Calu3 (cell line): Measurements from ENCODE around the gene CMC1. TPM values are rescaled to one million over a fixed set of nuclear protein-coding genes. Genes with fewer than 3 reads are reported as not detected.

Experiments used
- BruUV-seq: library from RNA; stranded (reverse); fragments of 400-500 nt; replicated peaks from 2 replicates; lab custom pipeline; 2021; lab: Mats Ljungman, UMichigan
- CTCF ChIA-PET: fragments of 300-600 bp; sonication (Branson Sonifier 250); formaldehyde crosslinking; loops from one replicate; lab custom pipeline; 2022; ENCODE audit warnings: antibody characterized with exemption; lab: Charles Lee
- DNase-seq: peaks from one replicate; pipeline ENCODE4 v3.0.0; 2022
- H3K27ac Mint-ChIP-seq: one replicate; pipeline ENCODE4 v1.8.0; 2022; ENCODE audit warnings: mixed read lengths; ENCODE audit not compliant: unreplicated experiment
- H3K27me3 Mint-ChIP-seq: one replicate; pipeline ENCODE4 v1.8.0; 2022; ENCODE audit warnings: mixed read lengths; ENCODE audit not compliant: unreplicated experiment
- H3K36me3 Mint-ChIP-seq: one replicate; pipeline ENCODE4 v1.8.0; 2022; ENCODE audit warnings: mild to moderate bottlenecking, moderate library complexity, mixed read lengths; ENCODE audit not compliant: insufficient read depth, unreplicated experiment
- H3K4me1 Mint-ChIP-seq: one replicate; pipeline ENCODE4 v1.8.0; 2022; ENCODE audit warnings: mild to moderate bottlenecking, low read depth, mixed read lengths; ENCODE audit not compliant: unreplicated experiment
- H3K4me3 Mint-ChIP-seq: one replicate; pipeline ENCODE4 v1.8.0; 2022; ENCODE audit warnings: mild to moderate bottlenecking, low read depth, moderate library complexity, mixed read lengths; ENCODE audit not compliant: unreplicated experiment
- H3K9me3 Mint-ChIP-seq: one replicate; pipeline ENCODE4 v1.8.0; 2022; ENCODE audit warnings: low read depth, mixed read lengths; ENCODE audit not compliant: unreplicated experiment
- CTCF ChIP-seq: fragments of 200-600 bp; IDR thresholded peaks from one replicate; pipeline ENCODE4 v1.8.0; 2022; ENCODE audit warnings: antibody characterized with exemption; ENCODE audit not compliant: unreplicated experiment
- intact Hi-C: fragments of 100-400 bp; cut with micrococcal nuclease; formaldehyde crosslinking; loops from one replicate; pipeline ENCODE4 v1.10.0; 2022; ENCODE audit not compliant: unreplicated experiment
- total RNA-seq: library from RNA; stranded (reverse); gene quantifications from 2 replicates; pipeline ENCODE4 v1.2.3, GENCODE V29; 2022

Gene CMC1
- total RNA-seq, 1 experiment from 2014 or later: 32.0 TPM

GRCh38 chr3:28244491-28244890 is 3.1 kb downstream of the CMC1 start:
- Mint-ChIP-seq H3K4me1 (peaks cover 33% of the 10 kb centered on the region), H3K27me3 (no peaks in the 10 kb centered on the region), H3K36me3 (peaks cover 17% of the 10 kb centered on the region), H3K4me3 (no peak overlapping the region), H3K9me3 (no peaks in the 10 kb centered on the region), H3K27ac (no peak overlapping the region)
- no peak for TF ChIP-seq CTCF
- CTCF ChIA-PET: no interaction called here
- intact Hi-C loops: no loop called here
- DNase-seq: no peak
- no TSS peak for BruUV-seq

GRCh38 chr3:28247286-28247685 is 5.9 kb downstream of the CMC1 start:
- Mint-ChIP-seq H3K27ac (no peak overlapping the region), H3K27me3 (no peaks in the 10 kb centered on the region), H3K9me3 (no peaks in the 10 kb centered on the region), H3K4me3 (no peak overlapping the region), H3K36me3 (peaks cover 2% of the 10 kb centered on the region), H3K4me1 (peaks cover 29% of the 10 kb centered on the region)
- CTCF ChIA-PET: no interaction called here
- intact Hi-C loops: no loop called here
- DNase-seq: no peak
- no TSS peak for BruUV-seq
- TF ChIP-seq CTCF: no peak

- no peaks in the 10 kb centered on the region for H3K36me3 Mint-ChIP-seq
- no peak for DNase-seq
- TF ChIP-seq CTCF: no peak
- H3K4me1 Mint-ChIP-seq: no peaks in the 10 kb centered on the region
- no peak overlapping the region for H3K4me3 Mint-ChIP-seq
- CTCF ChIA-PET: no interaction called here
- no peaks in the 10 kb centered on the region for H3K27me3 Mint-ChIP-seq
- H3K9me3 Mint-ChIP-seq: no peaks in the 10 kb centered on the region
- no TSS peak for BruUV-seq
- intact Hi-C loops: no loop called here
- no peak overlapping the region for H3K27ac Mint-ChIP-seq
These were observed 9.6 kb downstream of the CMC1 start for GRCh38 chr3:28250999-28251398.

- no peaks in the 10 kb centered on the region for H3K4me1 Mint-ChIP-seq
- no peak for TF ChIP-seq CTCF
- no peak for DNase-seq
- CTCF ChIA-PET: no interaction called here
- H3K36me3 Mint-ChIP-seq: no peaks in the 10 kb centered on the region
- no peak overlapping the region for H3K27ac Mint-ChIP-seq
- no peaks in the 10 kb centered on the region for H3K9me3 Mint-ChIP-seq
- BruUV-seq: no TSS peak
- intact Hi-C loops: no loop called here
- no peaks in the 10 kb centered on the region for H3K27me3 Mint-ChIP-seq
- no peak overlapping the region for H3K4me3 Mint-ChIP-seq
These were observed 10.6 kb downstream of the CMC1 start for GRCh38 chr3:28252001-28252431.
